Right ventricle myocardium superior (tissue), 1 donor: ENCODE data around the gene MBOAT2. TPM values are rescaled to one million over a fixed set of nuclear protein-coding genes. Genes with fewer than 3 reads are reported as not detected.

ENCODE experiments used
- ATAC-seq: fragments of 200-7000 bp; cut with Tn5 transposase; one replicate; pipeline ENCODE4 v1.9.1; 2020; ENCODE audit warnings: mild to moderate bottlenecking; ENCODE audit not compliant: poor library complexity
- DNase-seq: peaks from one replicate; pipeline ENCODE4 v3.0.0-alpha.2; 2020
- intact Hi-C: fragments of 100-400 bp; cut with DNase I; formaldehyde crosslinking; loops from one replicate; pipeline ENCODE4 v1.11.2; 2022
- total RNA-seq: library from RNA; stranded (reverse); fragmentation: NEBNext Ultra II Directional; extraction: Animal tissue kit (Norgen Biotek cat#: 25700); gene quantifications from one replicate; pipeline ENCODE4 v1.2.1, GENCODE V29; 2021
- donor health status: DM: no; HTN: yes; CAD: no; lungs with severe emphysema.

Gene MBOAT2
- total RNA-seq, 1 donor from 2014 or later = 13.2 TPM

- DNase-seq = peak; percentile 55
- peak; percentile 94 for ATAC-seq
- intact Hi-C loops = no loop called here
These were observed 181.9 kb downstream of the MBOAT2 start for GRCh38 chr2:8821276-8822217.

GRCh38 chr2:8819948-8820347 is 183.5 kb downstream of the MBOAT2 start:
- peak; percentile 8 for ATAC-seq
- intact Hi-C loops = no loop called here
- no peak for DNase-seq

- DNase-seq = no peak
- no peak for ATAC-seq
- intact Hi-C loops = no loop called here
These were observed 184.3 kb downstream of the MBOAT2 start for GRCh38 chr2:8819194-8819593.

GRCh38 chr2:8817221-8817620 is 186.3 kb downstream of the MBOAT2 start:
- no peak for ATAC-seq
- intact Hi-C loops = no loop called here
- DNase-seq = no peak

GRCh38 chr2:8806885-8807704 is 196.4 kb downstream of the MBOAT2 start:
- DNase-seq = no peak
- peak; percentile 61 for ATAC-seq
- intact Hi-C loops = no loop called here

- intact Hi-C loops = no loop called here
- peak; percentile 84 for ATAC-seq
- no peak for DNase-seq
These were observed 197.9 kb downstream of the MBOAT2 start for GRCh38 chr2:8805278-8806210.

GRCh38 chr2:8803658-8804379 is 199.7 kb downstream of the MBOAT2 start:
- DNase-seq (no peak), ATAC-seq (peak; percentile 13)
- intact Hi-C loops = no loop called here

- intact Hi-C loops = no loop called here
- ATAC-seq (no peak), DNase-seq (no peak)
These were observed 200.7 kb downstream of the MBOAT2 start for GRCh38 chr2:8802741-8803140.

Other genes starting within 250 kb of the MBOAT2 start
- gene KIDINS220, start 166.1 kb downstream of the MBOAT2 start, total RNA-seq = 48.4 TPM
- gene ASAP2, start 203.1 kb upstream of the MBOAT2 start, total RNA-seq = 10.7 TPM